GM12801 (cell line): Measurements from ENCODE around the gene EPS8L1.

Experiments used
- TF ChIP-seq, protein P1 (sequence below): IDR thresholded peaks from one replicate; pipeline ENCODE4 v1.5.1; 2011; ENCODE audit warnings: control low read depth; ENCODE audit not compliant: insufficient read length; ENCODE audit errors: extremely low read depth

EPS8L1 gene

DNA sequence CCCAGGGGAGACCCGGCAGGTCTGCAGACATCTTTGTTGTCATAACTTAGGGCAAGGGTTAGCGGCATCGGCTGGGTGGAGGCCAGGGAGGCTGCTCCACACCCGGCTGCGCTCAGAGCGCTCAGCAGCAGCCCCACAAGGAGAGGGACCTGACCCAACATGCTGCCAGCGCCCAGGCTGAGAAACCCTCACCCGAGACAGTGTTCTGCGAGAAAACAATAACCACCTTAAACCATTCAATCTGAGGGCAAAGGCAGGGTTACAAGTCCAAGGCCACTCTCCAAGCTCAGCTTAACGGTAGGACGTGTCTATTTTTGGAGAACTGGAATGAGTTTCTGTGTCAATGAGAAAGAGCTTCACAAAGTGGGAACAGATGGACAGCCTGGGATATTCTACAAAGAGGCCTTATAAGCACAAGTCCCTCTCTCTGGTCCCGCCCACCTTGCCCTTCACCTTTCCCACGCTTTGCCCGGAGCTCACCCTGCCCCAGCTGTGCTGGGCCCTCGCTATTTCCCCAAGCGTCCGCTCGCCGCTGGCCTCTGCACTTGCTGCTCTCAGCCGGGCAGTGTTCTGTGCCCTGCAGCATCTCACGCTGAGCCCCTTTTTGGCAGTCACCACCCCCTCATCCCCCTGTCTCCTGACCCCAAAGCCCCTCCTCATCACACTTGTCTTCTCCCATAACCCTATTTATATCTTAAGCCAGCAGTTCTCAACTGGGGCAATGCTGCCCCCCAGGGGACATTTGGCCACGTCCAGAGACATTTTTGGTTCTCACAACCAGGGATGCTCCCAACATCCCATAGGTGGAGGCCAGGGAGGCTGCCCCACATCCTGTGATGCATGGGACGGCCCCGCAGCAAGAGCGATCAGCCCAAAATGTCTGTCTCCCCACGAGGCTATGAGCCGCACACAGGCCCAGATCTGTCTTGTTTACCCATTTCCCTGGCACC, 24.2 kb downstream of the EPS8L1 start:
- TF ChIP-seq, protein P1, sequence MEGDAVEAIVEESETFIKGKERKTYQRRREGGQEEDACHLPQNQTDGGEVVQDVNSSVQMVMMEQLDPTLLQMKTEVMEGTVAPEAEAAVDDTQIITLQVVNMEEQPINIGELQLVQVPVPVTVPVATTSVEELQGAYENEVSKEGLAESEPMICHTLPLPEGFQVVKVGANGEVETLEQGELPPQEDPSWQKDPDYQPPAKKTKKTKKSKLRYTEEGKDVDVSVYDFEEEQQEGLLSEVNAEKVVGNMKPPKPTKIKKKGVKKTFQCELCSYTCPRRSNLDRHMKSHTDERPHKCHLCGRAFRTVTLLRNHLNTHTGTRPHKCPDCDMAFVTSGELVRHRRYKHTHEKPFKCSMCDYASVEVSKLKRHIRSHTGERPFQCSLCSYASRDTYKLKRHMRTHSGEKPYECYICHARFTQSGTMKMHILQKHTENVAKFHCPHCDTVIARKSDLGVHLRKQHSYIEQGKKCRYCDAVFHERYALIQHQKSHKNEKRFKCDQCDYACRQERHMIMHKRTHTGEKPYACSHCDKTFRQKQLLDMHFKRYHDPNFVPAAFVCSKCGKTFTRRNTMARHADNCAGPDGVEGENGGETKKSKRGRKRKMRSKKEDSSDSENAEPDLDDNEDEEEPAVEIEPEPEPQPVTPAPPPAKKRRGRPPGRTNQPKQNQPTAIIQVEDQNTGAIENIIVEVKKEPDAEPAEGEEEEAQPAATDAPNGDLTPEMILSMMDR: no peak

GRCh38 chr19:55101261-55101660, 25.6 kb downstream of the EPS8L1 start:
- TF ChIP-seq, protein P1: no peak

DNA sequence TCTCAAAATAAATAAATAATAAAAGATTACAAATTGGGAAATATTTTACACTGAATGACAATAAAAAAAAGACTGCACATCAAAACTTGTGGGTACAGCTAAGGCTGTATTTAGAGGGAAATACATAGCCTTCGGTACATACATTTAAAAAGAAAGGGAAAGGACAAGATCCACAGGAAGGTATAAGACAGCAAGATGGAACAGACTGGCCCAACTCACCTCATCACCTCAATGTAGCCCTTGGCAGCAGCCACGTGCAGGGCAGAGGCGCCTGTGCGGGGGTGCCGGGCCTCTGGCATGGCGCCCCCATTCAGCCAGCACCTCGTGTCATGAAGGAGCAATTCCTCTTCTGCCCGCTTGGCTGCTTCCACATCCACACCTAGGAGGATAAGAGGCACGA, 27.5 kb downstream of the EPS8L1 start:
- TF ChIP-seq, protein P1: no peak

GRCh38 chr19:55105237-55105636, 29.6 kb downstream of the EPS8L1 start:
- TF ChIP-seq, protein P1: no peak

DNA sequence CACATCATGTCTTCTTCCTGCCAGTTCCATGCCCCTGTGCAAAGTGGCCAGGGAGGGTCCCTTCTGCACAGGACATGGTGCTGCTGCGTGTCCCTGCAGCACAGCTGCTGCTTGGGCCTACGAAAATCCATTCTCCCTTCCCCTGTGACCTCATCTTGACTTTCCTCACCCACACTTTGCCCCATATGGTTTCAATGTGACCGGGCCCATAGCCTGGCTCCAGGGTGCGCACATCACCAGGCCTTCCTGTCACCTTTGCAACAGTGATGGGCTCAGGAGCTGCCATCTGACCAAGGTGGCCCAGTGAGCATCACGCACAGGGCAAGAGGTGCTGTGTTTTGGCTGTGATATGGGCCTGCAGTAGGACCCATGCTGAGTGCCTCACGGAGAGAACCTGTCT, 30.9 kb downstream of the EPS8L1 start:
- TF ChIP-seq, protein P1: no peak

GRCh38 chr19:55109527-55110291, 34.0 kb downstream of the EPS8L1 start:
- TF ChIP-seq, protein P1: no peak

DNA sequence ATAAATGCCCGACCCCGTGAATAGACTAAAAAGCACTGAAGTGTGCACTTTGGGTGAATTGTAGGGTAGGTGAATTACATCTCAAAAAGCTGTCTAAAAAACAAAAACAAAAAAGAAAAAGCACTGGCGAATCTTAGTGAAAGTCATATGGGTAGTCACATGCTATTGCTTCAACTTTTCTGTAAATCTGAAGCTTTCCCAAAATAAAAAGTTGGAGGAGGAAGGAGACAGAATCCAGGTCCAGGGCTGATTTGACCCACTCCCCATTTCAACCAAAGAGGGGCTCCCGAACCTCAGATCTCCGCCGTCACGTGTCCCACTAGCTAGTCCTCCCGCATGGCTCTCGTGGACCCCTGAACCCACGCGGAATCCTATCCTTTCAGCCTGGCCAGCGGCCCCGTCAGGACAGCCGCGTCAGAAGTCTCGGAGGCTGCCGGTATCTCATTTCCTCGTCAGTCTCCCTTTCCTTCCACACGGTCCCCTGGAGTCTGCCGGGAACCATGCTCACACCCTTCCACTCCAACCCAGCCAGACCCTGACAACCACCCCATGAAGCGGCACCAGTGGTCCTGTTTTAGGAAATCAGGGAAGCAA, 35.7 kb downstream of the EPS8L1 start:
- TF ChIP-seq, protein P1: no peak
